H1 (cell line): Measurements from ENCODE around the gene TDRD9. TPM values are rescaled to one million over a fixed set of nuclear protein-coding genes. Genes with fewer than 3 reads are reported as not detected.

Experiments used
- CTCF ChIA-PET: fragments of 300-600 bp; sonication (Branson Sonifier 250); formaldehyde crosslinking; loops from one replicate; lab custom pipeline; 2021; ENCODE audit not compliant: partially characterized antibody; lab: Charles Lee
- POLR2A ChIA-PET: fragments of 300-600 bp; sonication (Branson Sonifier 250); formaldehyde crosslinking; loops from one replicate; lab custom pipeline; 2021; ENCODE audit warnings: inconsistent platforms; ENCODE audit not compliant: partially characterized antibody; lab: Charles Lee
- DNase-seq, 2 experiments: peaks; one replicate each; pipeline versions ENCODE4 v3.0.0 to v3.0.0-alpha.2; 2010 to 2022; ENCODE audit warnings: low spot score in 2 of 2, low read depth in 1 of 2, mixed read lengths in 1 of 2
- FAIRE-seq: peaks from 2 replicates; lab custom pipeline; 2011; peaks lifted over from hg19 to GRCh38; lab: Jason Lieb, UNC
- H2AFZ ChIP-seq: 2 replicates; pipeline ENCODE4 v1.8.1; 2012; ENCODE audit warnings: low read length, inconsistent platforms
- H2AK5ac ChIP-seq: 2 replicates; pipeline ENCODE4 v1.6.1; 2013; ENCODE audit warnings: low read depth, low read length
- H2BK120ac ChIP-seq: replicated peaks from 2 replicates; pipeline ENCODE3; 2013; ENCODE audit warnings: low read depth, low read length, inconsistent platforms
- H2BK12ac ChIP-seq: 2 replicates; pipeline ENCODE4 v1.6.1; 2013; ENCODE audit warnings: low read depth, low read length
- H2BK15ac ChIP-seq: 2 replicates; pipeline ENCODE4 v1.6.1; 2013; ENCODE audit warnings: low read length
- H2BK20ac ChIP-seq: 2 replicates; pipeline ENCODE4 v1.6.1; 2013; ENCODE audit warnings: low read length
- H2BK5ac ChIP-seq: 2 replicates; pipeline ENCODE4 v1.6.1; 2013; ENCODE audit warnings: low read depth, low read length
- H3K14ac ChIP-seq: 2 replicates; pipeline ENCODE4 v1.6.1; 2013; ENCODE audit warnings: inconsistent platforms; ENCODE audit not compliant: insufficient read length
- H3K18ac ChIP-seq: 2 replicates; pipeline ENCODE4 v1.6.1; 2013; ENCODE audit warnings: low read length; ENCODE audit errors: extremely low read depth
- H3K23ac ChIP-seq: 2 replicates; pipeline ENCODE4 v1.6.1; 2013; ENCODE audit warnings: inconsistent platforms; ENCODE audit not compliant: insufficient read length
- H3K23me2 ChIP-seq: 2 replicates; pipeline ENCODE4 v1.6.1; 2013; ENCODE audit warnings: low read depth, low read length
- H3K27ac ChIP-seq: 2 replicates; pipeline ENCODE4 v1.6.1; 2011; ENCODE audit warnings: low read depth, low read length, inconsistent platforms
- H3K27me3 ChIP-seq, 4 experiments: replicated peaks in 1 of 4; 1 replicate in 1 of 4; 2 replicates in 3 of 4; pipeline versions ENCODE4 v1.6.1 to v1.8.1; 2011 to 2013; ENCODE audit warnings: low read length in 3 of 4, mild to moderate bottlenecking in 3 of 4, inconsistent platforms in 2 of 4, mixed read lengths in 2 of 4, moderate library complexity in 1 of 4; ENCODE audit not compliant: control insufficient read depth in 3 of 4, insufficient read depth in 3 of 4; ENCODE audit errors: extremely low read depth in 1 of 4
- H3K36me3 ChIP-seq, 4 experiments: 2 replicates each; pipeline versions ENCODE4 v1.6.1 to v1.8.1; 2011 to 2013; ENCODE audit warnings: mild to moderate bottlenecking in 4 of 4, low read length in 3 of 4, moderate library complexity in 2 of 4, control low read depth in 1 of 4, inconsistent platforms in 1 of 4; ENCODE audit not compliant: insufficient read depth in 4 of 4, control insufficient read depth in 2 of 4
- H3K4ac ChIP-seq: replicated peaks from 2 replicates; pipeline ENCODE3; 2013; ENCODE audit warnings: low read length, low read depth, mixed read lengths, inconsistent platforms; ENCODE audit not compliant: insufficient read length
- H3K4me1 ChIP-seq, 4 experiments: replicated peaks in 1 of 4; 1 replicate in 1 of 4; 2 replicates in 3 of 4; pipeline versions ENCODE4 v1.6.1 to v1.8.1; 2011 to 2013; ENCODE audit warnings: low read length in 3 of 4, inconsistent platforms in 2 of 4, mixed read lengths in 1 of 4; ENCODE audit not compliant: insufficient read depth in 4 of 4, control insufficient read depth in 3 of 4
- H3K4me2 ChIP-seq, 2 experiments: 2 replicates each; pipeline versions ENCODE4 v1.6.1 to v1.8.1; 2011 to 2013; ENCODE audit warnings: low read depth in 2 of 2, low read length in 2 of 2, control low read depth in 1 of 2, inconsistent platforms in 1 of 2, mild to moderate bottlenecking in 1 of 2; ENCODE audit not compliant: insufficient read depth in 1 of 2
- H3K4me3 ChIP-seq, 4 experiments: fragments of 200-600, 300-600 bp in 1 of 4; sonication (generic), shearing (Covaris generic), sonication (Bioruptor Twin) in 1 of 4; 2 replicates each; pipeline versions ENCODE4 v1.5.1 to v1.8.1; 2011 to 2016; ENCODE audit warnings: low read length in 4 of 4, low read depth in 3 of 4, control low read depth in 2 of 4, inconsistent platforms in 2 of 4, mild to moderate bottlenecking in 2 of 4, mixed read lengths in 1 of 4, moderate library complexity in 1 of 4; ENCODE audit not compliant: insufficient read depth in 2 of 4; ENCODE audit errors: extremely low read depth in 1 of 4
- H3K56ac ChIP-seq: replicated peaks from 2 replicates; pipeline ENCODE3; 2013; ENCODE audit warnings: low read depth, mild to moderate bottlenecking, mixed read lengths, low read length, inconsistent platforms; ENCODE audit not compliant: insufficient read length
- H3K79me1 ChIP-seq: 2 replicates; pipeline ENCODE4 v1.6.1; 2013; ENCODE audit warnings: low read depth, low read length, control low read depth
- H3K79me2 ChIP-seq, 2 experiments: 2 replicates each; pipeline versions ENCODE4 v1.6.1 to v1.8.1; 2012 to 2013; ENCODE audit warnings: low read length in 2 of 2, mild to moderate bottlenecking in 2 of 2, inconsistent platforms in 1 of 2; ENCODE audit not compliant: insufficient read depth in 2 of 2, control insufficient read depth in 1 of 2
- H3K9ac ChIP-seq, 4 experiments: replicated peaks in 1 of 4; 1 replicate in 1 of 4; 2 replicates in 3 of 4; pipeline versions ENCODE4 v1.6.1 to v1.8.1; 2011 to 2013; ENCODE audit warnings: low read depth in 3 of 4, low read length in 3 of 4, control low read depth in 2 of 4, mild to moderate bottlenecking in 2 of 4, moderate library complexity in 2 of 4, inconsistent platforms in 1 of 4; ENCODE audit errors: extremely low read depth in 1 of 4
- H3K9me3 ChIP-seq, 2 experiments: 2 replicates each; pipeline versions ENCODE4 v1.6.1 to v1.8.1; 2012 to 2013; ENCODE audit warnings: mild to moderate bottlenecking in 2 of 2, moderate library complexity in 2 of 2, control low read depth in 1 of 2, inconsistent platforms in 1 of 2, low read depth in 1 of 2, low read length in 1 of 2, mixed read lengths in 1 of 2; ENCODE audit not compliant: insufficient read depth in 2 of 2
- H4K20me1 ChIP-seq, 2 experiments: replicated peaks in 1 of 2; 2 replicates each; pipeline versions ENCODE3 to v1.8.1; 2011 to 2013; ENCODE audit warnings: inconsistent platforms in 2 of 2, low read length in 2 of 2, mild to moderate bottlenecking in 1 of 2; ENCODE audit not compliant: insufficient read depth in 2 of 2, control insufficient read depth in 1 of 2
- H4K5ac ChIP-seq: 2 replicates; pipeline ENCODE4 v1.6.1; 2013; ENCODE audit warnings: low read length, low read depth, mixed read lengths, inconsistent platforms; ENCODE audit not compliant: insufficient read length
- H4K8ac ChIP-seq: 2 replicates; pipeline ENCODE4 v1.8.0; 2013; ENCODE audit warnings: mild to moderate bottlenecking, moderate library complexity, low read length, inconsistent platforms; ENCODE audit not compliant: insufficient read depth; ENCODE audit errors: extremely low read depth
- H4K91ac ChIP-seq: replicated peaks from 2 replicates; pipeline ENCODE3; 2013; ENCODE audit warnings: low read length, mixed read lengths, inconsistent platforms; ENCODE audit not compliant: insufficient read length
- CHD2 ChIP-seq: IDR thresholded peaks from 2 replicates; pipeline ENCODE4 v1.6.1; 2012; ENCODE audit warnings: low read length, improper control_type of control experiment
- EP300 ChIP-seq, 2 experiments: IDR thresholded peaks; 1 replicate in 1 of 2; 2 replicates in 1 of 2; pipeline ENCODE4 v1.6.1; 2011 to 2012; ENCODE audit warnings: low read depth in 2 of 2, low read length in 2 of 2, mild to moderate bottlenecking in 2 of 2, borderline replicate concordance in 1 of 2, inconsistent platforms in 1 of 2, moderate library complexity in 1 of 2
- EZH2 ChIP-seq: fragments of 200-600 bp; sonication (generic); IDR thresholded peaks from 2 replicates; pipeline ENCODE4 v1.7.1; 2012; ENCODE audit warnings: low read depth, mild to moderate bottlenecking, moderate library complexity, low read length, inconsistent platforms; ENCODE audit not compliant: severe bottlenecking
- FOSL1 ChIP-seq: IDR thresholded peaks from 2 replicates; pipeline ENCODE4 v1.6.1; 2011; ENCODE audit warnings: mild to moderate bottlenecking, low read depth, low read length, moderate library complexity; ENCODE audit not compliant: insufficient read depth
- GTF2F1 ChIP-seq: IDR thresholded peaks from 2 replicates; pipeline ENCODE4 v1.6.1; 2012; ENCODE audit warnings: low read depth, low read length, improper control_type of control experiment, borderline replicate concordance
- HDAC6 ChIP-seq: IDR thresholded peaks from one replicate; pipeline ENCODE4 v1.7.1; 2012; ENCODE audit warnings: low read depth, mild to moderate bottlenecking, inconsistent platforms, low read length, moderate library complexity
- MAFK ChIP-seq: IDR thresholded peaks from 2 replicates; pipeline ENCODE4 v1.6.1; 2012; ENCODE audit warnings: low read depth, mild to moderate bottlenecking, improper control_type of control experiment, low read length
- MAX ChIP-seq: IDR thresholded peaks from 2 replicates; pipeline ENCODE4 v1.6.1; 2012; ENCODE audit warnings: inconsistent platforms
- RNF2 ChIP-seq: fragments of 200-900, 300-1000 bp; sonication (generic); IDR thresholded peaks from 2 replicates; pipeline ENCODE4 v1.7.1; 2016; ENCODE audit warnings: borderline replicate concordance, low read depth, mild to moderate bottlenecking, antibody characterized with exemption, low read length; ENCODE audit not compliant: poor library complexity, severe bottlenecking; ENCODE audit errors: missing control alignments
- SP1 ChIP-seq: IDR thresholded peaks from 2 replicates; pipeline ENCODE4 v1.6.1; 2011; ENCODE audit warnings: low read depth, low read length
- USF2 ChIP-seq: IDR thresholded peaks from 2 replicates; pipeline ENCODE4 v1.6.1; 2011; ENCODE audit warnings: low read length, improper control_type of control experiment
- YY1 ChIP-seq: IDR thresholded peaks from 2 replicates; pipeline ENCODE4 v1.6.1; 2011; ENCODE audit warnings: low read depth, mild to moderate bottlenecking, low read length
- WGBS, 2 experiments: shearing (Covaris generic) in 1 of 2; methylation state at CpG; one replicate each; pipeline versions ENCODE4 v1.1.6 to v1.1.7; 2013 to 2015; ENCODE audit warnings: low lambda C conversion rate in 2 of 2, mixed read lengths in 2 of 2, inconsistent platforms in 1 of 2, low coverage in 1 of 2, missing lambda C conversion rate in 1 of 2; ENCODE audit not compliant: insufficient replicate concordance in 2 of 2, insufficient coverage in 1 of 2, insufficient read length in 1 of 2; ENCODE audit errors: extremely low coverage in 1 of 2, missing lambda C conversion rate in 1 of 2; 5-methylcytosine and 5-hydroxymethylcytosine counted together
- polyA plus RNA-seq, 7 experiments: library from polyadenylated mRNA; depleted of rRNA in 3 of 7; stranded (reverse) in 5 of 7; unstranded in 2 of 7; fragments of >200 nt in 5 of 7; fragments of 200-250 nt in 2 of 7; gene quantifications; 1 replicate in 5 of 7; 2 replicates in 1 of 7; 4 replicates in 1 of 7; pipeline versions ENCODE4 v1.2.1 to v1.2.3, GENCODE V29; 2011 to 2013; ENCODE audit warnings: missing spikeins in 2 of 7, mixed read lengths in 2 of 7
- total RNA-seq: library from RNA; stranded (reverse); fragmentation: NEBNext Ultra II Directional; extraction: Animal tissue kit (Norgen Biotek cat#: 25700); gene quantifications from 2 replicates; pipeline ENCODE4 v1.2.1, GENCODE V29; 2021

The TDRD9 gene
- total and polyA plus RNA-seq, 2 of the 8 experiments (the other 6 are each of a cell fraction or from before 2014, with no cell fraction given) = not detected

DNA sequence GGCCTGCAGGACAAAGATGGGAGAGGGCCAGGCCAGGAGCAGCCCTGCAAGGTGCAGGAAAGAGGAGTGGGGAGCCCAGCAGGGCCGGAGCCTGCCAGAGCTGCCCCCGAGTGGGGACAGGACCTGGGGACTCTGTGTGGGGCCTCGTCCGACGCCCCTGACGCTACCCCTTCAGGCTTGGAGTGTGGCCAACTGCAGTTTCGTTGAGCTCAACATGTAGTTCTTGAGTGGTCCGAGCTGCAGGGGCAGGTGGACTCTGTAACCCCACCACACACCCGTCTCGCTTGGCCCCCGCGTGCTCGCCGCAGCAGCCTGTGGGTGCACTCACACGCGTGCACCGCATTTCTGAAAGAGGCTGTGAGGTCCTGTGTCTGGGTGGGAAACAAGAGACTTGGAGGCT lies 159.2 kb downstream of the TDRD9 start:
- no peak for DNase-seq
- ChIA-PET CTCF (interaction anchor here (0.8 to 1.8 kb wide), 7 partner anchors 9 to 560 kb away, joined by 3 to 20 read pairs (median 4); no protein-coding TSS in a partner anchor), POLR2A (no interaction called here)
- 84% methylated on average over 17 of the region's 17 CpGs; no CpG with 5 or more reads in 1 of the 2 experiments for WGBS, 2 experiments
- Histone ChIP-seq H3K56ac (no peak overlapping the region), H3K79me1 (no peaks in the 10 kb centered on the region), H4K20me1 (peaks cover 0 to 1% of the 10 kb centered on the region in 2 experiments), H3K9ac (no peak overlapping the region), H2BK12ac (no peak overlapping the region), H3K9me3 (no peaks in the 10 kb centered on the region; a peak in 1 of 4 replicates), H2BK5ac (no peak overlapping the region), H3K23me2 (no peaks in the 10 kb centered on the region), H3K79me2 (no peaks in the 10 kb centered on the region), H3K4me1 (peaks cover 0 to 3% (median 0%) of the 10 kb centered on the region in 4 experiments; a peak in 2 of 7 replicates), H3K14ac (no peak overlapping the region), H4K5ac (no peak overlapping the region), H4K91ac (no peak overlapping the region), H3K36me3 (no peaks in the 10 kb centered on the region), H3K18ac (no peak overlapping the region), H3K4me2 (no peak overlapping the region), H3K4ac (no peak overlapping the region), H2AFZ (no peak overlapping the region), H3K27me3 (peaks cover 0 to 2% (median 0%) of the 10 kb centered on the region in 4 experiments; a peak in 1 of 7 replicates), H2BK20ac (no peak overlapping the region), H2BK120ac (no peak overlapping the region), H2BK15ac (no peak overlapping the region), H3K23ac (no peak overlapping the region), H3K4me3 (no peak overlapping the region), H3K27ac (no peak overlapping the region), H2AK5ac (no peak overlapping the region), H4K8ac (no peak overlapping the region)
- no peak for FAIRE-seq
- no peak for TF ChIP-seq SP1
- TF ChIP-seq YY1 = no peak
- TF ChIP-seq MAX = no peak
- no peak for TF ChIP-seq MAFK
- no peak for TF ChIP-seq FOSL1
- no peak for TF ChIP-seq HDAC6
- no peak for TF ChIP-seq EP300 (IDR thresholded peaks at IDR 0.05; ENCODE audit: borderline replicate concordance in 1 of 2, low read depth in 2 of 2, low read length in 2 of 2)
- TF ChIP-seq CHD2 = no peak
- no peak for TF ChIP-seq EZH2
- no peak for TF ChIP-seq GTF2F1
- no peak for TF ChIP-seq USF2
- no peak for TF ChIP-seq RNF2
